Caco-2 (cell line): Measurements from ENCODE around the gene ABCB11. TPM values are rescaled to one million over a fixed set of nuclear protein-coding genes. Genes with fewer than 3 reads are reported as not detected.

Experiments
- BruUV-seq: library from RNA; stranded (reverse); fragments of 400-500 nt; replicated peaks from 2 replicates; lab custom pipeline; 2021; lab: Mats Ljungman, UMichigan
- CTCF ChIA-PET: fragments of 300-600 bp; sonication (Branson Sonifier 250); formaldehyde crosslinking; loops from one replicate; lab custom pipeline; 2022; ENCODE audit warnings: antibody characterized with exemption; lab: Charles Lee
- POLR2A ChIA-PET: fragments of 300-600 bp; sonication (Branson Sonifier 250); formaldehyde crosslinking; loops from one replicate; lab custom pipeline; 2022; ENCODE audit warnings: antibody characterized with exemption; lab: Charles Lee
- DNase-seq, 2 experiments: peaks; one replicate each; pipeline versions ENCODE4 v3.0.0 to v3.0.0-alpha.2; 2020 to 2022
- H3K27me3 ChIP-seq: replicated peaks from 2 replicates; pipeline ENCODE4 v1.6.0; 2011; ENCODE audit warnings: low read length; ENCODE audit not compliant: control insufficient read depth, insufficient read depth
- H3K36me3 ChIP-seq: 2 replicates; pipeline ENCODE4 v1.5.1; 2011; ENCODE audit warnings: low read length; ENCODE audit not compliant: control insufficient read depth, insufficient read depth
- H3K4me1 ChIP-seq: fragments of 250-450 bp; sonication (Bioruptor Pico); 2 replicates; pipeline ENCODE4 v1.5.1; 2020; ENCODE audit warnings: mild to moderate bottlenecking
- H3K4me3 ChIP-seq: 2 replicates; pipeline ENCODE4 v1.5.1; 2011; ENCODE audit warnings: low read depth, mild to moderate bottlenecking, control low read depth, low read length
- H3K9me3 ChIP-seq: fragments of 250-450 bp; sonication (Bioruptor Pico); 2 replicates; pipeline ENCODE4 v1.5.1; 2020; ENCODE audit warnings: mild to moderate bottlenecking, moderate library complexity
- H3K27ac Mint-ChIP-seq: one replicate; pipeline ENCODE4 v1.8.0; 2022; ENCODE audit warnings: mixed read lengths; ENCODE audit not compliant: unreplicated experiment
- H3K27me3 Mint-ChIP-seq: one replicate; pipeline ENCODE4 v1.8.0; 2022; ENCODE audit warnings: mixed read lengths; ENCODE audit not compliant: insufficient read depth, unreplicated experiment
- H3K36me3 Mint-ChIP-seq: one replicate; pipeline ENCODE4 v1.8.0; 2022; ENCODE audit warnings: mild to moderate bottlenecking, mixed read lengths; ENCODE audit not compliant: insufficient read depth, unreplicated experiment
- H3K4me1 Mint-ChIP-seq: one replicate; pipeline ENCODE4 v1.8.0; 2022; ENCODE audit warnings: low read depth, mixed read lengths; ENCODE audit not compliant: unreplicated experiment
- H3K4me3 Mint-ChIP-seq: one replicate; pipeline ENCODE4 v1.8.0; 2022; ENCODE audit warnings: mild to moderate bottlenecking, moderate library complexity, mixed read lengths; ENCODE audit not compliant: unreplicated experiment
- H3K9me3 Mint-ChIP-seq: one replicate; pipeline ENCODE4 v1.8.0; 2022; ENCODE audit warnings: mixed read lengths; ENCODE audit not compliant: unreplicated experiment
- intact Hi-C: fragments of 100-400 bp; cut with micrococcal nuclease; formaldehyde crosslinking; loops from one replicate; pipeline ENCODE4 v1.10.0; 2022; ENCODE audit not compliant: unreplicated experiment
- total RNA-seq: library from RNA; stranded (reverse); gene quantifications from 2 replicates; pipeline ENCODE4 v1.2.3, GENCODE V29; 2022
- TF ChIP-seq, protein P1 (sequence below), 2 experiments: fragments of 200-600 bp in 1 of 2; IDR thresholded peaks; 1 replicate in 1 of 2; 2 replicates in 1 of 2; pipeline versions ENCODE4 v1.5.1 to v1.8.0; 2011 to 2022; ENCODE audit warnings: antibody characterized with exemption in 1 of 2, control low read depth in 1 of 2, inconsistent platforms in 1 of 2, low read depth in 1 of 2, low read length in 1 of 2, mild to moderate bottlenecking in 1 of 2, moderate library complexity in 1 of 2; ENCODE audit not compliant: insufficient read depth in 1 of 2, severe bottlenecking in 1 of 2, unreplicated experiment in 1 of 2

ABCB11 gene
- total RNA-seq, 1 experiment from 2014 or later = not detected

DNA sequence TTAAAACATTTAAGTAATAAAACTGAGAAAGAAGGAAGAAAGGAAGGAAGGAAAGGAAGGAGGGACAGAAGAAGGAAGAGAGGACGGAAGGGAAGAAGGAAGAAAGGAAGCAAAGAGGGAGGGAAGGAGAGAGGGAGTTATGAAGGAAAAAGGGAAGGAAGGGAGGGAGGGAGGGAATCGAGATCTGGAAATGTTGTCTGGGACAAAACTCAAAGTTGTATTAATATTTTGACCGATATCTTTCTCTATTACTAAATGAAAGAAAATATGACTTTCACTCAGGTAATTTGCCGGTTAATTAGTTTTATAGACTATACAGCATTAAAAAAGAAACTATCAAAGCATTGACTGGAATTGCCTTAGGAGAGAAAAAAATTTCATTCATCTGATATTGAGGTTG, 85.6 kb downstream of the ABCB11 start:
- H3K27me3 Mint-ChIP-seq = peaks cover 17% of the 10 kb centered on the region
- H3K4me3 Mint-ChIP-seq = no peak overlapping the region
- no TSS peak for BruUV-seq
- H3K36me3 Mint-ChIP-seq = no peaks in the 10 kb centered on the region
- no peaks in the 10 kb centered on the region for H3K9me3 ChIP-seq
- DNase-seq = no peak
- H3K4me1 ChIP-seq = no peaks in the 10 kb centered on the region
- H3K4me1 Mint-ChIP-seq = no peaks in the 10 kb centered on the region
- intact Hi-C loops = loop anchor here (5.0 kb wide), 1 partner anchor 452 kb away; no protein-coding TSS in a partner anchor
- H3K9me3 Mint-ChIP-seq = no peaks in the 10 kb centered on the region
- ChIA-PET POLR2A (no interaction called here), CTCF (no interaction called here)
- TF ChIP-seq, protein P1, sequence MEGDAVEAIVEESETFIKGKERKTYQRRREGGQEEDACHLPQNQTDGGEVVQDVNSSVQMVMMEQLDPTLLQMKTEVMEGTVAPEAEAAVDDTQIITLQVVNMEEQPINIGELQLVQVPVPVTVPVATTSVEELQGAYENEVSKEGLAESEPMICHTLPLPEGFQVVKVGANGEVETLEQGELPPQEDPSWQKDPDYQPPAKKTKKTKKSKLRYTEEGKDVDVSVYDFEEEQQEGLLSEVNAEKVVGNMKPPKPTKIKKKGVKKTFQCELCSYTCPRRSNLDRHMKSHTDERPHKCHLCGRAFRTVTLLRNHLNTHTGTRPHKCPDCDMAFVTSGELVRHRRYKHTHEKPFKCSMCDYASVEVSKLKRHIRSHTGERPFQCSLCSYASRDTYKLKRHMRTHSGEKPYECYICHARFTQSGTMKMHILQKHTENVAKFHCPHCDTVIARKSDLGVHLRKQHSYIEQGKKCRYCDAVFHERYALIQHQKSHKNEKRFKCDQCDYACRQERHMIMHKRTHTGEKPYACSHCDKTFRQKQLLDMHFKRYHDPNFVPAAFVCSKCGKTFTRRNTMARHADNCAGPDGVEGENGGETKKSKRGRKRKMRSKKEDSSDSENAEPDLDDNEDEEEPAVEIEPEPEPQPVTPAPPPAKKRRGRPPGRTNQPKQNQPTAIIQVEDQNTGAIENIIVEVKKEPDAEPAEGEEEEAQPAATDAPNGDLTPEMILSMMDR (IDR thresholded peaks at IDR 0.05; ENCODE audit: insufficient read depth in 1 of 2, low read depth in 1 of 2, low read length in 1 of 2, severe bottlenecking in 1 of 2, unreplicated experiment in 1 of 2) = no peak
- no peak overlapping the region for H3K4me3 ChIP-seq
- no peak overlapping the region for H3K27ac Mint-ChIP-seq
- no peaks in the 10 kb centered on the region for H3K27me3 ChIP-seq
- H3K36me3 ChIP-seq = no peaks in the 10 kb centered on the region

- no peaks in the 10 kb centered on the region for H3K9me3 ChIP-seq
- intact Hi-C loops = no loop called here
- POLR2A ChIA-PET = no interaction called here
- H3K4me3 Mint-ChIP-seq = no peak overlapping the region
- TF ChIP-seq, protein P1 (IDR thresholded peaks at IDR 0.05; ENCODE audit: insufficient read depth in 1 of 2, low read depth in 1 of 2, low read length in 1 of 2, severe bottlenecking in 1 of 2, unreplicated experiment in 1 of 2) = no peak
- H3K27ac Mint-ChIP-seq = no peak overlapping the region
- no peaks in the 10 kb centered on the region for H3K36me3 ChIP-seq
- H3K36me3 Mint-ChIP-seq = no peaks in the 10 kb centered on the region
- no peaks in the 10 kb centered on the region for H3K4me1 ChIP-seq
- no peaks in the 10 kb centered on the region for H3K27me3 ChIP-seq
- no peak for DNase-seq
- CTCF ChIA-PET = no interaction called here
- no peaks in the 10 kb centered on the region for H3K9me3 Mint-ChIP-seq
- peaks cover 17% of the 10 kb centered on the region for H3K27me3 Mint-ChIP-seq
- no peaks in the 10 kb centered on the region for H3K4me1 Mint-ChIP-seq
- BruUV-seq = no TSS peak
- H3K4me3 ChIP-seq = no peak overlapping the region
These were observed 87.1 kb downstream of the ABCB11 start for GRCh38 chr2:168944065-168944464.

DNA sequence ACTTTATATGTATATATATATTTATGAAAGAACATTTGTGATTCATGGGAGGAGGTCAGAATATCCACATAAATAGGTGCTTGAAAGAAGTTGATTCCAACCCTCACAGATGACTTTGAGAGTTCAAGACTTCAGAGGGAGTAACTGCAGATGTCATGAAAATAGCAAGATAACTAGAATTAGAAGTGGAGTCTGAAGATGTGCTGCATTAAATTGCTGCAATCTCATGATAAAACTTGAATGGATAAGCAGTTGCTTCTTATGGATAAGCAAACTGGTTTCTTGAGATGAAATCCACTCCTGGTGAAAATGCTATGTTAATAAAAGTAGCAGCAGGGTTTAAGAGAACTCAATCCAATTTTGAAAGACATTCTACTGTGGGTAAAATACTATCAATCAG, 89.8 kb downstream of the ABCB11 start:
- BruUV-seq = no TSS peak
- Mint-ChIP-seq H3K36me3 (no peaks in the 10 kb centered on the region), H3K27me3 (peaks cover 14% of the 10 kb centered on the region), H3K4me3 (no peak overlapping the region), H3K9me3 (no peaks in the 10 kb centered on the region), H3K27ac (no peak overlapping the region), H3K4me1 (no peaks in the 10 kb centered on the region)
- no peak overlapping the region for H3K4me3 ChIP-seq
- intact Hi-C loops = no loop called here
- H3K4me1 ChIP-seq = no peaks in the 10 kb centered on the region
- DNase-seq = no peak
- no peaks in the 10 kb centered on the region for H3K9me3 ChIP-seq
- ChIA-PET POLR2A (no interaction called here), CTCF (no interaction called here)
- TF ChIP-seq, protein P1 (IDR thresholded peaks at IDR 0.05; ENCODE audit: insufficient read depth in 1 of 2, low read depth in 1 of 2, low read length in 1 of 2, severe bottlenecking in 1 of 2, unreplicated experiment in 1 of 2) = no peak
- no peaks in the 10 kb centered on the region for H3K36me3 ChIP-seq
- no peaks in the 10 kb centered on the region for H3K27me3 ChIP-seq
